ENCODE data around the gene CCNDBP1. TPM values are rescaled to one million over a fixed set of nuclear protein-coding genes. Genes with fewer than 3 reads are reported as not detected.
A peak's percentile ranks its signal among the peaks of the same experiment; 100 is the strongest.
"Not testable (repeated sequence)": the region's sequence is repeated elsewhere in the genome, so short reads cannot be mapped to it uniquely, and the experiment has no call there.

The CCNDBP1 gene
- total RNA-seq, 1 donor from 2014 or later: 28.2 TPM

DNA sequence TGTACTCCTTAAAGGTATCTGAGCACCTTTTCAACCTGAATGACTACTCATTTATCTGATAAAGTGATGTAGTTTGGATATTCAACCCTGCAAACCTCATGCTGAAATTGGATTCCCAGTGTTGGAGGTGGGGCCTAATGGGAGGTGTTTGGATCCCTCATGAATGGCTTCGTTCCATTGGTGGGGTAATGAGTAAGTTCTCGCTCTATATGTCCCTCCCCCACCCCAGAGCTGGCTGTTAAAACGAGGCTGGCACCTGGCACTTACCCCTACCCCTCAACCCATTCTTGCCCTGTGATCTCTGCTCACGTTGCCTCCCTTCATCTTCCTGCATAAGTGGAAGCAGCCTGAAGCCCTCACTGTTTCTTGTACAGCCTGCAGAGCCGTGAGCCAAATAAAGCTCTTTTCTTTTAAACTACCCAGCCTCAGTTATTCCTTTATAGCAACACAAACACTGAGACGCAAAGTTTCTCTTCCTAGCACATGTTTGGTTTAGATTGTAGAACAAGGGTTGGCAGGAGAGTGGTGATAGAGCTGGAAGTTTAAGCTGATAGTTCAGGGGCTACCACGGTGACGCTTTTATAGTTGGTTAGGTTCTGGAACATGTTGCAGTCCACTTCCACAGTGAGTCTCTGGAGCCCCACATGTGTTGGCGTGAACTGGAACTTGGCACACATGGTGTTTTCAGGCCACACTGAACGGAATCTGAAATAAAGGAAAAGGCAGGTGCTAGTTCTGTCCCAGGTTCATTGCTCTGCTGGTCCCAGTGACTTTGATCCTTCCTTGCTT, 11.8 kb downstream of the CCNDBP1 start:
- no peak for DNase-seq (ENCODE audit: extremely low spot score, unreplicated experiment)
- Mint-ChIP-seq H3K4me1 (ENCODE audit: unreplicated experiment) (no peaks in the 10 kb centered on the region), H3K27ac (no peak overlapping the region), H3K4me3 (no peak overlapping the region), H3K27me3 (peaks cover under 1% of the 10 kb centered on the region), H3K9me3 (peaks cover 8% of the 10 kb centered on the region), H3K36me3 (peaks cover 22% of the 10 kb centered on the region)
- TF ChIP-seq, protein P1, sequence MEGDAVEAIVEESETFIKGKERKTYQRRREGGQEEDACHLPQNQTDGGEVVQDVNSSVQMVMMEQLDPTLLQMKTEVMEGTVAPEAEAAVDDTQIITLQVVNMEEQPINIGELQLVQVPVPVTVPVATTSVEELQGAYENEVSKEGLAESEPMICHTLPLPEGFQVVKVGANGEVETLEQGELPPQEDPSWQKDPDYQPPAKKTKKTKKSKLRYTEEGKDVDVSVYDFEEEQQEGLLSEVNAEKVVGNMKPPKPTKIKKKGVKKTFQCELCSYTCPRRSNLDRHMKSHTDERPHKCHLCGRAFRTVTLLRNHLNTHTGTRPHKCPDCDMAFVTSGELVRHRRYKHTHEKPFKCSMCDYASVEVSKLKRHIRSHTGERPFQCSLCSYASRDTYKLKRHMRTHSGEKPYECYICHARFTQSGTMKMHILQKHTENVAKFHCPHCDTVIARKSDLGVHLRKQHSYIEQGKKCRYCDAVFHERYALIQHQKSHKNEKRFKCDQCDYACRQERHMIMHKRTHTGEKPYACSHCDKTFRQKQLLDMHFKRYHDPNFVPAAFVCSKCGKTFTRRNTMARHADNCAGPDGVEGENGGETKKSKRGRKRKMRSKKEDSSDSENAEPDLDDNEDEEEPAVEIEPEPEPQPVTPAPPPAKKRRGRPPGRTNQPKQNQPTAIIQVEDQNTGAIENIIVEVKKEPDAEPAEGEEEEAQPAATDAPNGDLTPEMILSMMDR (conservative IDR thresholded peaks at IDR 0.05): no peak

DNA sequence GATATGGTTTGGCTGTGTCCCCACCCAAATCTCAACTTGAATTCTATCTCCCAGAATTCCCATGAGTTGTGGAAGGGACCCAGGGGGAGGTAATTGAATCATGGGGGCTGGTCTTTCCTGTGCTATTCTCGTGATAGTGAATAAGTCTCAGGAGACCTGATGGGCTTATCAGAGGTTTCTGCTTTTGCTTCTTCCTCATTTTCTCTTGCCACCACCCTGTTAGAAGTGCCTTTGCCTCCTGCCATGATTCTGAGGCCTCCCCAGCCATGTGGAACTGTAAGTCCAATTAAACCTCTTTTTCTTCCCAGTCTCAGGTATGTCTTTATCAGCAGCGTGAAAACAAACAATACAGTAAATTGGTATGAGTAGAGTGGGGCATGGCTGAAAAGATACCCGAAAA, 12.6 kb downstream of the CCNDBP1 start:
- H3K4me1 Mint-ChIP-seq (ENCODE audit: unreplicated experiment); DNase-seq (ENCODE audit: extremely low spot score, unreplicated experiment); H3K27me3 Mint-ChIP-seq; H3K4me3 Mint-ChIP-seq; H3K27ac Mint-ChIP-seq; H3K9me3 Mint-ChIP-seq: not testable (repeated sequence)
- peaks cover 22% of the 10 kb centered on the region for H3K36me3 Mint-ChIP-seq

DNA sequence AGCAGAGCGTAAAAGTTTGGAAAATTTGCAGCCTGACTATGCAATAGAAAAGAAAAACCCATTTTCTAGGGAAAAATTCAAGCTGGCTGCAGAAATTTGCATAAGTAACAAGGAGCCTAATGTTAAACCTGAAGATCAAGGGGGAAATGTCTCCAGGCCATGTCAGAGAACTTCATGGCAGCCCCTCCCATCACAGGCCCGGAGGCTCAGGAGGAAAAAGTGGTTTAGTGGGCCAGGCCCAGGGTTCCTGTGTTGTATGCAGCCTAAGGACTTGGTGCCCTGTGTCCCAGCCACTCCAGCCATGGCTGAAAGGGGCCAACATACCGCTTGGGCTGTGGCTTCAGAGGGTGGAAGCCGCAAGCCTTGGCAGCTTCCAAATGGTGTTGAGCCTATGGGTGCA, 13.4 kb downstream of the CCNDBP1 start:
- H3K27me3 Mint-ChIP-seq: not testable (repeated sequence)

DNA sequence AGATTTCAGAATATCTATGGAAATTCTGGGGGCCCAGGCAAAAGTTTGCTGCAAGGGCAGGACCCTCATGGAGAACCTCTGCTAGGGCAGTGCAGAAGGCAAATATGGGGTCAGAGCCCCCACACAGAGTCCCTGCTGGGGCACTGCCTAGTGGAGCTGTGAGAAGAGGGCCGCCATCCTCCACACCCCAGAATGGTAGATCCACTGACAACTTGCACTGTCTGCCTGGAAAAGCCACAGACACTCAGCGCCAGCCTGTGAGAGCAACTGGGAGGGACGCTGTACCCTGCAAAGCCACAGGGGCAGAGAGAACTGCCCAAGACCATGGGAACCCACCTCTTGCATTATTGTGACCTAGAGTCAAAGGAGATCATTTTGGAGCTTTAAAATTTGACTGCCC, 13.8 kb downstream of the CCNDBP1 start:
- no peak overlapping the region for H3K27ac Mint-ChIP-seq
- peaks cover 22% of the 10 kb centered on the region for H3K36me3 Mint-ChIP-seq
- H3K9me3 Mint-ChIP-seq: peaks cover 8% of the 10 kb centered on the region
- TF ChIP-seq, protein P1 (conservative IDR thresholded peaks at IDR 0.05): no peak
- H3K4me1 Mint-ChIP-seq (ENCODE audit: unreplicated experiment): no peaks in the 10 kb centered on the region
- DNase-seq (ENCODE audit: extremely low spot score, unreplicated experiment): no peak
- H3K27me3 Mint-ChIP-seq: peaks cover 7% of the 10 kb centered on the region
- no peak overlapping the region for H3K4me3 Mint-ChIP-seq

More for the DNA sequence above, 13.4 kb downstream of the CCNDBP1 start:
- not testable (repeated sequence) for H3K9me3 Mint-ChIP-seq; DNase-seq (ENCODE audit: extremely low spot score, unreplicated experiment); H3K4me3 Mint-ChIP-seq; H3K4me1 Mint-ChIP-seq (ENCODE audit: unreplicated experiment); H3K27ac Mint-ChIP-seq
- H3K36me3 Mint-ChIP-seq: peaks cover 22% of the 10 kb centered on the region

DNA sequence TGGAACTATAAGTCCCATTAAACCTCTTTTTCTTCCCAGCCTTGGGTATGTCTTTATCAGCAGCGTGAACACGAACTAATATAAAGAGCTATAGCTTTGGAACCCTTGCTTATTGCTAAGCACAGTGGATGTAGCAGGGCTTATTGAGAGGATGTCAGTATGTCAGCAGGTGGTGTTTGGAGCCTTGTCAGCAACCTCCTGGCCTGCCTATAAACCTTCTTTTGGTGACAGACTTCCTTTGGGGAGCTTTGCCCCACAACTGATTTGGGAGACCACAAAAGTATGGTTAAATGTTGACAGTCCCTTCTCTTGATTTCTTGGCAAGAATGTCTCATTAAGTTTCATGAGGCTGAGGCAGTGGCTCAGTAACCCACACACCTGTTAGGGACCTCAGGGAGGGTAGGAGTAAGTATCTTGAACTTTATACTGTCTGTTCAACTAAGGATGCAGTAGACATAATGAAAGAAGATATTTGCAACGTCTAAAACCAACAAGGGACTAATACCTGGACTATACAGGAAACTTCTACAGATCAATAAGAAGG, 14.8 kb downstream of the CCNDBP1 start:
- H3K27ac Mint-ChIP-seq: no peak overlapping the region
- H3K9me3 Mint-ChIP-seq: peaks cover 8% of the 10 kb centered on the region
- H3K27me3 Mint-ChIP-seq: peaks cover 13% of the 10 kb centered on the region
- H3K4me3 Mint-ChIP-seq: no peak overlapping the region
- peaks cover 6% of the 10 kb centered on the region for H3K4me1 Mint-ChIP-seq (ENCODE audit: unreplicated experiment)
- H3K36me3 Mint-ChIP-seq: peaks cover 17% of the 10 kb centered on the region
- TF ChIP-seq, protein P1 (conservative IDR thresholded peaks at IDR 0.05): no peak
- DNase-seq (ENCODE audit: extremely low spot score, unreplicated experiment): no peak

DNA sequence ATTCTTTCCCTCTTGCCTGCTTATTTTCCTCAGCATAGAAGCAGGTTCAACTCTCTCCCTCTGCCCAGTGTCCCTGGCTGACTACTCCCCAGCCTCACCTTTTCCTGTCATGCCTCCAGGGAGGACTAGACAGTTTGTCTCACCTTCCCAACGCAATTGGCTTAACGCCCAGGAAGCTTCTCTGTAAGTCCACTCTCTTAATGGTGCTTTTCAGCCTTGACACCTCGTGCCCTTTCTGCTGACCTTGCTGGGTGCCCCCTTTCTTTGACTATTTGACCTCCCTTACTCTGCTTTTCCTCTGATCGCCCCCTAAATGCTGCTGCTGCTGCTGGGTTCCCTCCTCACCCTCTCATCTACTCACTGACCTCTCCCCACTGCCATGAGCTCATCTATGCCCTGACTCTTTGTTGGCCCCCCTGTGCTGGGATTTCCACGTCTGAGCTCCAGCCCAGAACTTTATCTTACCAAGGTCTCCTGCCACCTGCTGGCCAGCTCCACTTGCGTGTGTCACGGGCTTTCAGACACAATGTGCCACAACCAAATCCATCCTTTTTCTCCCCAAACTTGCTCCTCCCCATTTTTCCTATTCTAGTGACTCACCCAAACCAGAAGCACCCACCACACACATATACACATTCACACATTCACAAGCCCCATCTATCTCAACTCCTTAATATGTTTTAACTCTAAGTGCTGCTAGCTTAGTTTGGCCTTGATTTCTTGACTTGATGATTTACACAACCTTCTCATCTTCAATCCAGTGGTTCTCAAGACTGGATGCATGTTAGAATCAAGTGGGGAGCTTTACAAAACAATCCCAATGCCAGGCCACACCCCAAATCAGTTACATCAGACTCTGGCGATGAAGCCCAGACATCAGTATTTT, 19.1 kb downstream of the CCNDBP1 start:
- no peak overlapping the region for H3K27ac Mint-ChIP-seq
- H3K4me3 Mint-ChIP-seq: no peak overlapping the region
- H3K36me3 Mint-ChIP-seq: no peaks in the 10 kb centered on the region
- peaks cover 6% of the 10 kb centered on the region for H3K4me1 Mint-ChIP-seq (ENCODE audit: unreplicated experiment)
- TF ChIP-seq, protein P1 (conservative IDR thresholded peaks at IDR 0.05): peak; percentile 71
- H3K9me3 Mint-ChIP-seq: no peaks in the 10 kb centered on the region
- H3K27me3 Mint-ChIP-seq: peaks cover 43% of the 10 kb centered on the region
- DNase-seq (ENCODE audit: extremely low spot score, unreplicated experiment): no peak
